Activated CD4-positive, alpha-beta T cell treated with anti-CD3 and anti-CD28 coated beads for 1 hour (primary cell): Measurements from ENCODE around the gene LBHD2.
"Not testable (repeated sequence)": the region's sequence is repeated elsewhere in the genome, so short reads cannot be mapped to it uniquely, and the experiment has no call there.

ENCODE experiments used
- DNase-seq: peaks from one replicate; pipeline ENCODE4 v3.0.0-alpha.2; 2020

The LBHD2 gene

DNA sequence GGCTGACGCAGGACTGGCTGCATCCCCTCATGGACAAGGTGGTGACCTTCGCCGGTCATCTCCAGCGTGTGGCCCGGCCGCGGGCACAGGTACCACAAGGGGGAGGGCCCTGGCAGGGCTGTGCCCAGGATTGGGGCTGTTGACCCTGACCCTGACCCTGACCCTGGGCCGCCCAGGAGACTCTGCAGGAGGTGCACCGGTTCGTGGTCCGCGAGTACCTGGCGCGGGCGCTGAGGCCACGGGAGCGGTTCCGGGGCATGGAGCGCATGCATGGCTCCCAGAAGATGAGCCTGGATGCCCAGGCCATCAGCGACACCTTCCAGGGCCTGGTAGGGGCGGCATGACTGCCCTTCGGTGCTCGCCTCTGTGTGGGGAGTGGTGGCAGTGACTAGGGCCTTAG is 23.4 kb downstream of the LBHD2 start:
- DNase-seq, result no peak

GRCh38 chr14:103107941-103108748 is 24.1 kb downstream of the LBHD2 start:
- DNase-seq, result no peak

GRCh38 chr14:103108749-103109207 is 24.8 kb downstream of the LBHD2 start:
- no peak for DNase-seq

GRCh38 chr14:103109535-103110441 is 25.8 kb downstream of the LBHD2 start:
- no peak for DNase-seq

- no peak for DNase-seq
Observed at GRCh38 chr14:103110681-103111231, 26.7 kb downstream of the LBHD2 start.

DNA sequence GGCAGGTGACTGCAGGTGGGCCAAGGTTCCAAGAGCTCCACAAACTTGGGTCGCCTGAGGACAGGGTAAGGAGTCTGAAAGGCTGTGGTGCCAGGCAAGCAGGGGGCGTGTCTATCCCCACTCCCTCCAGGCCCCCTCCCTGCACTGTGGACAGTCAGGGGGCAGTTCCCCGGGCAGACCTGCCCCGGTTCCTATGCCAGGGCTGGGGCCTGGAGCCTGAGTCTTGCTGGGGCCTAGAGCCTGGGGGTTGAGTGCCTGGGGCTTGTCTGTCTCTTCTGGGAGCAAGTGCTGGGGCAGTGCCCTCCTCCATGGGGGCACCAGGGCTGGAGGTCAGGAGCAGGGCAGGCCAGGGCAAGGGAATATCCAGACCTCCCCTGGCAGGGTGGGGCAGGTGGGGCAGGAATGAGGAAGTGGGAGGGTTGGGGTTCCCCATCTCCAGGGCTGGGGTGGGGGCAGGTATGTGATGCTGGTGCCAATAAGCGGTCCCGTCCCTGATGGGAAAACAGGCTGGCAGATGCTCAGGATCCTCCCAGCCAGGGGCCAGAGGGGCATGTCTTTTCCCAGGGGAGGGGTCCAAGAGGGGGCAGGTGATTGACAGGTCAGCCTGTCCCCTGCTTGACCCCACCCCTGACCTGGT is 27.3 kb downstream of the LBHD2 start:
- no peak for DNase-seq

GRCh38 chr14:103112400-103113243 is 28.6 kb downstream of the LBHD2 start:
- no peak for DNase-seq

DNA sequence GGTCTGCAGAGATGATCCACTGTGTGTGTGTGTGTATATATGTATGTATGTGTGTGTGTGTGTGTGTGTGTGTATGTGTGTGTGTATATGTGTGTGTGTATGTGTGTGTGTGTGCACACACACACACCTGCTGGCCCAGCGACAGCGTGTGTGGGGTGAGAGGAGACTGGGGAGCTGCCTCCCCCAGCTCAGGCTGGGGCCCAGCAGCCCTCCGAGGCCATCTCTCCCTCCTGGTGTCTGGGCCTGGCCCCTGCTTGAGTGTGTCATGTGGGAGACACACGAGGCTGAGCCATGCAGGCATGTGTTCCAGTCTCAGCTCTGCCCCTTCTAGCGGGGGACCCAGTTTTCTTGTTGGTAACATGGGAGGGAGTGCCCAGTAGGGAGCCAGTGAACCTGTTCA is 29.3 kb downstream of the LBHD2 start:
- no peak for DNase-seq

DNA sequence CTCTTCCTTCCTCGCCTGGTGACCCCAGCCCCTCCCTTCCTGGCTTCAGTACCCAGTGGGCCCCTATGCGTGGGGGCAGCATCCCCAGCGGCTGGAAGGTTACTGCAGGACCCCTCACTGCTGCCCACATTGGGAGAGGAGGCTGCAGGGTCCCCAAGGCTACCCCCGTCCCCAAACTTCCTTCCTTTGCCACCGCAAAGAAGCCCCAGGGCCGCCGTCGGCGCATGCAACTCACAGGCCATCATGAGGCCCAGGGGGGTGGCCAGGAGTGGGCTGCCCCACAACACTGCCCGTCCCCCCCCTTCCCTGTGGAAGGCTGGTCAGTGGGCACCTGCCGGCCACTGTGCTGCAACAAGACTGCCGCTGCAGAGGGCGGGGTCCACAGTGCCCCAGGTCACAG is 29.8 kb downstream of the LBHD2 start:
- DNase-seq, result no peak

DNA sequence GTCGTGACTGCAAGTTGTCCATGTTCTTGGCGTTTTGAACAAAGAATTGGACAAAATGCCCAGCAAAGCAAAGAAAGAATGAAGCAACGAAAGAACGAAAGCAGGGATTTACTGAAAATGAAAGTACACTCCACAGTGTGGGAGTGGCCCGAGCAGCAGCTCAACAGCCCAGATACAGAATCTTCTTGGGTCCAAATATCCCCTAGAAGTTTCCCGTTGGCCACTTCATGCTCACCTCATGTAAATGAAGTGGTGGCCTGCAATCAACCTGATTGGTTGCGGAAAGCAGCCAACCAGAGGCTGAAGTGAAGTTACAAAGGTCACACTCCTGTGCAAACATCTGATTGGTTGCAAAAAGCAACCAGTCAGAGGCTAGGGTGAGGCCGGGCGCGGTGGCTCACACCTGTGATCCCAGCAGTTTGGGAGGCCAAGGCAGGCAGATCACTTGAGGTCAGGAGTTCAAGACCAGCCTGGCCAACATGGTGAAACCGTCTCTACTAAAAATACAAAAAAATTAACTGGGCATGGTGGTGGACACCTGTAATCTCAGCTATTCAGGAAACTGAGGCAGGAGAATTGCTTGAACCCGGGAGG is 31.2 kb downstream of the LBHD2 start:
- not testable (repeated sequence) for DNase-seq

GRCh38 chr14:103115845-103116572 is 32.0 kb downstream of the LBHD2 start:
- no peak for DNase-seq

DNA sequence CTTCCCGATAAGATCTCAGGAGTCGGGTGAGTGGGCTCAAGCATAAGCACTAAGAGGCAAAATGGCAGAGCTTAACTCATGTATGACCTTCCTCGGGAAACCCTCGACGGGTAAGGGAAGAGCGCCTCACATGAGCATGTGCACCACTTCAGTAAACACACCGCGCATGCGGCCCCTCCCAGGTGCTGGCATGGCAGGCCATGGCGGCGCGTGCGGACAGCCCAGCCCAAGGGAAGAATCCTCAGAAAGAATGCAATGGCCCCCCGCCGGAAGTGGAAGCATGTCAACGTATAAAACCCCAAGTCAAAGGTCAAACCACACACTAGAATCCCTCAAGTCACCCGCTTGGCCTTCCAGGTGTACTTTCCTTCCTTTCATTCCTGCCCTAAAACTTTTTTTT is 32.6 kb downstream of the LBHD2 start:
- no peak for DNase-seq

DNA sequence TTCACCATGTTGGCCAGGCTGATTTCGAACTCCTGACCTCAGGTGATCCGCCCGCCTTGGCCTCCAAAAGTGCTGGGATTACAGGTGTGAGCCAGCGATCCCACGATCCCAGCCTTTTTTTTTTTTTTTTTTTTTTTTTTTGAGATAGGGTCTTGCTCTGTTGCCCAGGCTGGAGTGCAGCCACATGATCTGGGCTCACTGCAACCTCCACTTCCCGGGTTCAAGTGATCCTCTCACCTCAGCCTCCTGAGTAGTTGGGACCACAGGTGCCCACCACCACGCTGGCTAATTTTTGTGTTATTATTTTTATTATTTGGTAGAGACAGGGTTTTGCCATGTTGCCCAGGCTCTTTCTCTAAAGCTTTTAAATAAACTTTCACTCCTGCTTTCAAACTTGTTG is 33.5 kb downstream of the LBHD2 start:
- not testable (repeated sequence) for DNase-seq

DNA sequence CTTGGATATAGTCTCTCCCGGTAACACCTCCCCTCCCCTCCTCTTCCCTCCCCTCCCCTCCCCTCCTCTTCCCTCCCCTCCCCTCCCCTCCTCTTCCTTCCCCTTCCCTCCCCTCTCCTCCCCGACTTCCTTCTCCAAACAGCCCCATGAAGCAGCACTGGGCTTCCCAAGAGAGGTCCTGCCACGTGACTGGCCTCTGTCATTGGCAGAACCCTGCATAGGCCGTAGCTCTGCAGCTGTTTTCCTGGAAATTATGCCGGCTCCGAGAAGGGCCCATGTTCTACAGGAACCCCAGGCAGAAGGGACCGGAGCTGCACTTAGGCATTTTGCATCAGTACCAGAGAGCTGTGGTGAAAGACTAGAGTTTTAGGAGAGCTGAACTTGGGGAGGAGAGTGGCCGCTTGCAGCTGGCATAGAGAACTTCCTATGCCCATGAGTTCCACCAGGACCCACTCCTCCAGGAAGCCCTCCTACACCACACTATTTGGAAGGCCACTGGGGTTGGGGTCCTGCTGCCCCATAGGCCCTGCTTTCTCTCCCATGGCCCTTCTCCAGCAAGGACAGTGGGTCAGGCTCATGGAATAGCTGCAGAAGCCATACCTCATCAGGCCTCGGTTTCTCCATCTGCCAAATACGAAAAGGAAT is 34.1 kb downstream of the LBHD2 start:
- no peak for DNase-seq

- DNase-seq, result no peak
Observed at GRCh38 chr14:103118663-103119404, 34.8 kb downstream of the LBHD2 start.

DNA sequence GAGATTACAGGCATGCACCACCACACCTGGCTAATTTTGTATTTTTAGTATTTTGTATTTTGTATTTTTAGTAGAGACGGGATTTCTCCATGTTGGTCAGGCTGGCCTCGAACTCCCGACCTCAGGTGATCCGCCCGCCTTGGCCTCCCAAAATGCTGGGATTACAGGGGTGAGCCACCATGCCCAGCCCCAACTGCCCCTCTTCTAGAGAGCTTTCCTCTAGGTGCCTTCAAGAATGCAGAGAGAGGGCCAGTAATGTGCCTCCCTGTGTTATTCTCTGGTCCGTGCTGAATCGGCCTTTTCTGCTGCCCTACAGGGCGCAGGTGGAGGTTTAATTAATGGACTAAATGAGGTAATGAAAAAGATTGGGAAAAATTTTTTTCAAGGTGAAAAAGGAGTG is 35.5 kb downstream of the LBHD2 start:
- DNase-seq, result not testable (repeated sequence)

DNA sequence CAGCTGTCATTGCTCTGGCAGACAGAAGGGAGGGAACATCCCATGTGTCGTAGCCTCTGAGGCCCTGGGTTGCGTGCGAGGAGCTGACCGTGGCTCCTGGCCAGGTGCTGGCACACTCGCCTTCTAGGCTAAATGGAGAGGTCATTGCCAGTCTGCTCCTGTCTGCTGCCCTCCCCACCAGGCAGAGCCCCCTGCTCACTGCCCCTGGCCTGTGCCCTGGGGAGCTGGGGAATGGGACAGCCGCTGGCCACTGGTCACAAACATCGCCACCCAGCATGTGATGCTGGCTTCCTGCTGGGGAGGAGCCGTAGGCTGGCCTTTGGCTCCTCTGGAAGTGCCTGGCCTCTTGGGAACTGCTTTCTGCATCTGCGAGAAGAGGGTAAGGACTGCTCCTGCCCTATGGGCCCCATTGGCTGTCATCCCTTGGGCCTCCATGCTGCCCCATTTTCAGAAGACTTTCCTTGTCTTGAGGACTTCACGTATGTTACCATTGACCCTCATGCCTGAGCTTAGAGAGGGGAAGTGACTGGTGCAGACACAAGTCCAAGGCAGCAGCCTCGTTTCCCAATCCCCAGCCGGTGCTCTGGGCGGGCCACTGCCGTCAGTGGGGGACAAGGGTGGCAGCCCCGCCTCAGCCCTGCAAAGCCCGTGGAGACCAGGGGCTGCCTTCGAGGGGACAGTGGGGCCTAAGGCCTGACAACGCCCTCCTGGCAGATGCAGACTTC is 37.3 kb downstream of the LBHD2 start:
- DNase-seq, result no peak

DNA sequence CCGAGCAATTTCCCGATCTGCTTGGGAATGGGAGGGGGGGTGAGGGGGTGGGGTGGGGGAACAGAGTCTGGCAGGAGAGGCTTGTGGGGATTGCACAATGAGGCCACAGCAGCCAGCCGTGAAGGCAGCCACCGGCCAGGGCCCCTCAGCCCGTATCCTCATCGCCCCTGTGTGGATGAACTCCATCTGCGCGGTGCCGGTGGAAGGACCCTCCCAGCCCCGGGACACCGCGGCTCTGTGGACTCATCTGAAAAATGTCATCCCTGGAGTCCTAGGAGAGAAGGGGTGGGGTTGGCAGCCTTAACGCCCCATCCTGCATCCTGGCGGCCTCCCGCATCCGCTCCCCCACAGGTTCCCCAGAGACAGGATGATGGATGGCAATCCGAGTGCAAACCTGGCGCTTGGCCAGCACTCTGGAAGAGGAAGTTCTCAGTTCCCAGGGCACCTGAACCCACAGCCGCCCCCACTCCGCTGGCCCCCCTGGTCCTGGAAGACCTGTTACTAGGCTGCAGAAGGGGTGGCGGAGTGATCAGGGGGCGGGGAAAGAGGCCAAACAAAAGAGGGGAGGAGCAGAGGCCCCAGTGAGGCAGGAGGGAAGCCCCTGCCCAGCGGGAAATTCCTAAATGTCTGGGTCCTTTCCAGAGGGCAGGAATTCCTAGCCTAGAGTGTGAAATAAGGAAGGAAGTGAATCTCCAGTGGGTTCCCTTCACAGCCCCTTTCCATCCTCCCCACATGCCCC is 38.0 kb downstream of the LBHD2 start:
- DNase-seq, result no peak
